OCI-M2 (cell line): ENCODE results near the gene WIPF1.
A peak's percentile ranks its signal among the peaks of the same experiment; 100 is the strongest.

Experiments used
- DNase-seq: peaks from one replicate; lab custom pipeline; 2025; ENCODE audit not compliant: unreplicated experiment; lab: John Stamatoyannopoulos, UW

Gene WIPF1

DNA sequence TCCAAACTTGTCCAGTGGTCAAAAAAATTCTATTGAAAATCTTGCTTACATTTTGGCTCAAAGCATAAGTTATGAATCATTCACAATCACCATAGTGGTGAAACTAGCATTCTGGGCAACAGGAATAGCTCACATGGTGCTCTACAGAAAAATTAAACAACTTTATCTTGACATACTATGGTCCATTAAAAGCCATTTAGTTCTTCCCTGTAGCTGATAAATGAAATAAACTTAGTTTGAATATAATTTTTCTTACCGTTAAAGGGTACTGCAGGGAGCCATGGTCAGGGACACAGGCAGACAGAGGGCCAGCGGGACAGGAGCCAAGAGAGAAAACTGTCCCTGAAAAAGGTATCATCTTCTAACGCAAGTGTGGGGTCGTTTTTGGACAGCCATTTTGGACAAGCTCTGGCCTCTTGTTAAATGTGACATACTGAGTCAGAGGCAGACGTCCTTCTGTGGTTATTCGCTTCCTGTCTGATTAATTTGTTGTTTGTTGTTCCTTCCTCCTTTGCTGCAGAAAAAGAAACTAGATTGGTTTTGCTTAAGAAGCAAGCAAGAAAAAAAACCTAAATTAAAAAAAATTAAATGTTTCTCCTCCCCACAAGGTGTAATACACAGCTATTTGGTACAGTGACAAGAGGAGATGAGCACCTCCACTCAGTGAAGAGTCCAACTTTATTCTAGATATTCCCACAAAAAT lies at the start of gene WIPF1:
WIPF1 (minus strand) TSS at position 460 of the 703 bp plus-strand sequence. CDS start 12,231 bp downstream, outside the sequence.
- DNase-seq: no peak

DNA sequence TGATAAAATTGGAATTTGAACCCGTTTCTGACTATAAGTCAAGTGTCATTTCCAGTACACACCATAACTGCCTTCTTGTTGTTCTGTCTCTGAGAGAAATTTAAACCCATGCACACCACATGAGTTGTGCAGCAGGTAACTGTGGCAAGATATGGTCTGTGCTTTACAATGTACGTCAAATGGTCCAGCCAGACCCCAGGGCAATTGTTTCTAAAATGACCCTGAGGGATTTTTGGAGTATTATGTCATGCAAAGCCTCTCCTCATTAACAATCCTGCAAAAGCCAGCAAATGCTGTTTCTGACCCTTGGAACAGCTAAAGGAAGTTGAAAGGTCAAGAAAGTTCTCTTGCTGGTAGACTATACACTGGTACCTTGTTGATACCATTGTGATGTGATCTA lies 47.7 kb upstream of the WIPF1 start:
- no peak for DNase-seq

- DNase-seq: no peak
Measured at GRCh38 chr2:174644406-174644805, 46.8 kb upstream of the WIPF1 start.

GRCh38 chr2:174643356-174643755 lies 45.8 kb upstream of the WIPF1 start:
- no peak for DNase-seq

DNA sequence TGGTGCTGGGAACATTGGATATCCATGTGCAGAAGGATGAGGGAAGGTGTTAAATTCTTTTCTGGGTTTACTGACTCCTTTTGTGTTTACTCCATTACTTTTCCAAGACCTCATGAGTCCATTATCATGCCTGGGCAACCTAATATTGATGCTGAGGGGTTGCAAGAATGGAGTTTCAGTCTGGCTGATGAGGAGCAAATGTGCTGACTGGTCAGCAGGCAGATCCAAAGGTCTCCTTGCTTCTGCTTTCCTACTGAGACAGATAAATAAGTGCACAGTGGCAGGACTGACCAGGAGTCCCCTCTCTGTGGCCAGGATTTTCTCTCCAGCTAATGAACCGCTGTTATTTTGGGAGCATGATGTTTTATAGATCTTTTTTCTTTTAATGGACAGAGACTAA lies 43.6 kb upstream of the WIPF1 start:
- no peak for DNase-seq

- DNase-seq: no peak
Measured at GRCh38 chr2:174636987-174637386, 39.4 kb upstream of the WIPF1 start.

- DNase-seq: no peak
Measured at GRCh38 chr2:174635776-174636404, 38.3 kb upstream of the WIPF1 start.

DNA sequence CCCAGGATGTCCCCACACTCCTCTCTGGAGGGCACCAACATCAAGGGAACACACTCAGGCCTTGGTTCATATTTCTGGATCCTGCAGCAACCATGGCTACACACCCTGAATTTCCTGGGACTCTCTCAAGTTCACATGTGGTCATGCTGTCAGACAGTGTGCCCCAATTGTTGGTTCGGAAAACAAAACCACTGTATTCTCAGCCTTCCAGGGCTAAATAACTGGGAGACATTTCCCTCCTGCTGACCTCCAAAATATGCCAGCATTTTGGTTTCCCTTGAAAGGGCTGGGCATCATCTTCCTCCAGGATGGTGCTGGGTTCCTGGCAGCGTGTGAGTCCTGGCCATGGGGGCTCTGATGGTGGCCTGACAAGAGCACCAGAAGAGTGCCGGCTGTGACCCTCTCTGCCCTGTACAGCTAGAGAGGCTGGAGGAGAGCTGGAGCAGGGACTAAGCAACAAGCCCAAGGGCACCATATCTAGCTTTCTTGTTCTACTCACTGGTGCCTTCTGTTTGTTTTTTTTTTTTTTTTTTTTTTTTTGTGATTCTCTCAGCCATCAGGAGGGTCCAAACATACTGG lies 37.5 kb upstream of the WIPF1 start:
- no peak for DNase-seq

- DNase-seq: no peak
Measured at GRCh38 chr2:174634130-174635014, 36.8 kb upstream of the WIPF1 start.

- DNase-seq: no peak
Measured at GRCh38 chr2:174633623-174633930, 36.0 kb upstream of the WIPF1 start.

- peak; percentile 72 for DNase-seq
Measured at GRCh38 chr2:174632841-174633622, 35.4 kb upstream of the WIPF1 start.

GRCh38 chr2:174631009-174631981 lies 33.7 kb upstream of the WIPF1 start:
- DNase-seq: no peak

DNA sequence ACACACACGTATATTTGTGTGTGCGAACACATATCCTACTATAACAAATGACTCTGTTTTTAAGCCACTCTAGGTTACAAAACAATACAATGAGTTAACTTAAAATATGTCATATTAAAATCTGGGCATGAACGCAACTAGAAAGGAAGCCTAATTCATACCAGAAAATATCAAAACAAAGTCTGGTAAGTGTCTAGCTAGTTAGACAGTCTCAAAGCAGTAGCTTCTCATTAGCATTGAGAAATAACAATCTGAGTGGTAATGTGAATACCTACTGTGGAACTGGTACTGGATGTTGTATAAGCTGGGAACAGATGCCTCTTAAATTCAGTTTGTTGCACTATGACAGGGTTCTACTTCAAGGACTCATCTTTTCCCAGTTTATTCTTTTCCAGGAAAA lies 32.5 kb upstream of the WIPF1 start:
- DNase-seq: no peak

GRCh38 chr2:174629506-174629905 lies 31.9 kb upstream of the WIPF1 start:
- DNase-seq: no peak

DNA sequence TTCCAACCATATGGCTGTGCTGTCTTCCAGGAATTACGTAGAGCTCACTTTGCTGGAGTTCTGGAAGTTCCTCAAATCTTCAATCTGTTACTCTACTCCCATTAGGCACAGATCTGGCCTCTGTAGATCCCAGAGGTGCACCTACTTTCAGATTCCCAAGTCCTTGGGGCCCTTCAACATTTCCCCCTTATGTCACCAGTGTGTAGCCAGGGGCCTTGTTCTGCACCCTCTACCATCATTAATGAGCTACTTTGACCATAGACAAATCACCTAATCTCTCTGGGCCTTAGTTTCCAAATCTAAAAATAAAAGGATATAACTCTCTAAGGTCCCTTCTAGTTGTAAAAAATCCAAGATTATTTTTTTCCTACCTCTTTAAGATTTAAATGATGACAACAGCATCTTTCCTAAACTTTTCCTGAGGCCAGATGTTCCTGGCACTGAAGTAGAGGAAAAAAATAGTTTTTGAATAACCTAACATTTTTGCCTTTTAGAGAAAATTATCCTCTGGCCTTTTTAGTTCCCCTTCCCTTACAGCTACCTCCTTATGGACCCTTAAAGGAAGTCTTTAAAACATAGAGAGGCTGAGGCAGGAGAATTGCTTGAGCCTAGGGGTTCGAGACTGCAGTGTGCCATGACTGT lies 31.0 kb upstream of the WIPF1 start:
- no peak for DNase-seq

DNA sequence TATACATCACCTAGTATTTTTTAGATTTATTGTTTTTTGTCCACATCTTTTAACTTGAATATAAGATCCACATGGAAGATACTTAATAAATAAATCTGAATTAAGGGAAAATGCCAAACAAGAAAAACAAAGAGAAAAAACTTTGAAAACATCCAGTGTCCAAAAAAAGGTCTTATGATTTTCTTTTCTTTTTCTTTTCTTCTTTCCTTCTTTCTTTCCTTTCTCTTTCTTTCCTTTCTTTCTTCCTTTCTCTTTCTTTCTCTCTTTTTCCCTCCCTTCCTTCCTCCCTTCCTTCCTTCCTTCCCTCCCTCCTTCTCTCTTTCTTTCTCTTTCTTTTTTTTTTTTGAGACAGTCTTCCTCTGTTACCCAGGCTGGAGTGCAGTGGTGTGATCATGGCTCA lies 29.6 kb upstream of the WIPF1 start:
- DNase-seq: no peak

DNA sequence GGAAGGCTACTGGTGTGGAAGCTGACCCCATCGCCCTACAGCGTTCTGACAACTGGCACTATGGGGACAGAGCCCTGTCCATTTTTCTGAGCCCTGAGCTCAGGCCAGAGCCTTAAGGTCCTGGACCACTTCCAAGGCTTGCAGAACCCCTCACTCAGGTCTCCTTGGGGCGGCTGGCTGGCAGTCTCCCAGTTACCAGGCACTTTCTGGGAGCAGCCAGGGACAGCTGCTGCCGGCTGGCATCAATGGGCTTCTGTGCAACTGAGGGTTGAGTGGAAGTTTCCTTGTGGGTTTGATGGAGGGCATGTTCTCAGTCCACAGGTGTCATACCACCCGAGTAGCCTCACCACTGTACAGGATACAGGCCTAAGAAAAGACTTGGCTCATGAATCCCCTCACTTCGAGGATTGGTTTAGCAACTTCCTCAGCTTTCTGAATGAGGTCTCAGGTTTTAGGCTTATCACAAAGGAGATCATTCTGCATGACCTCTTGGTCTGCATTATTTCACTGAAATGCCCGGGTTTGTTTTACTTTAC lies 27.4 kb upstream of the WIPF1 start:
- DNase-seq: no peak

DNA sequence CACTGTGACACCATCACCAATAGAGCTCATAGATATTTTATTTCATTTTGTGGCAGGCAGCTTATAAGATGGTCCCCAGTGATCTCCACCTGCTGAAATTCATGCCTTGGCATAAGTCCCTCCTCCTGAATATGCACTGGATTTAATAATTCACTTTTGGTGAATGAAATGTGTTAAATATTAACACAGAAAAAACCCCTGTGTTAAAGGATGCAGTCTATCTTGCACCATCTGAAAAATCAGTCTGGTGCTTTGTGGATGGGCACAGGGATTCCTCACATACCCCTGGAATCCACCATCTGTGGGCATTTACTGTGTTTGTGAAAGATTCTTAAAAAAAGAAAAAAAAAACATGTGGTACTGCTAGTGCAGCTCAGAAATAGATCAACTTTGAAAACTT lies 26.1 kb upstream of the WIPF1 start:
- no peak for DNase-seq

GRCh38 chr2:174623106-174623637 lies 25.6 kb upstream of the WIPF1 start:
- no peak for DNase-seq
